Measurements from ENCODE around the gene RSPO1. TPM values are rescaled to one million over a fixed set of nuclear protein-coding genes. Genes with fewer than 3 reads are reported as not detected.

Gene RSPO1
- total RNA-seq, 1 experiment from 2014 or later: 0.18 TPM

DNA sequence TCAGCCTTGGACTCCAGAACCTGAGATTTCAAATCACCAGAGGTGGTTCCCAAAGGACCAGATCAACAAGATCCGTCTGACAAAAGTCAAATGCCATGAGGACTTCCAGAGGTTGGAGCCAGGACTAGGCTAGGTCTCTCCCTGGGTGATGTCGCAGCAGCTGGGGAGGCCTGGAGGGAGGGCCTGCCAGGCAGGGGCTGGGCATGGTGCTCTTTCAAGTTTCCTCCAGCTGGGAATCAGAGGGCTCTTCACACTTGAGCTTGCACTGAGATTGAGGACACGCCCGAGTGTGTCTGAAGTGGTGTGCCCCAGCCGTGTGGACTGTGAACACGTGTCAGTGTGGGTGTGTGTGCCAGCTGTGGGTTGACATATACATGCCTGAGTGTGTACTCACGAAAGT lies 21.3 kb upstream of the RSPO1 start:
- TF ChIP-seq, protein P1, sequence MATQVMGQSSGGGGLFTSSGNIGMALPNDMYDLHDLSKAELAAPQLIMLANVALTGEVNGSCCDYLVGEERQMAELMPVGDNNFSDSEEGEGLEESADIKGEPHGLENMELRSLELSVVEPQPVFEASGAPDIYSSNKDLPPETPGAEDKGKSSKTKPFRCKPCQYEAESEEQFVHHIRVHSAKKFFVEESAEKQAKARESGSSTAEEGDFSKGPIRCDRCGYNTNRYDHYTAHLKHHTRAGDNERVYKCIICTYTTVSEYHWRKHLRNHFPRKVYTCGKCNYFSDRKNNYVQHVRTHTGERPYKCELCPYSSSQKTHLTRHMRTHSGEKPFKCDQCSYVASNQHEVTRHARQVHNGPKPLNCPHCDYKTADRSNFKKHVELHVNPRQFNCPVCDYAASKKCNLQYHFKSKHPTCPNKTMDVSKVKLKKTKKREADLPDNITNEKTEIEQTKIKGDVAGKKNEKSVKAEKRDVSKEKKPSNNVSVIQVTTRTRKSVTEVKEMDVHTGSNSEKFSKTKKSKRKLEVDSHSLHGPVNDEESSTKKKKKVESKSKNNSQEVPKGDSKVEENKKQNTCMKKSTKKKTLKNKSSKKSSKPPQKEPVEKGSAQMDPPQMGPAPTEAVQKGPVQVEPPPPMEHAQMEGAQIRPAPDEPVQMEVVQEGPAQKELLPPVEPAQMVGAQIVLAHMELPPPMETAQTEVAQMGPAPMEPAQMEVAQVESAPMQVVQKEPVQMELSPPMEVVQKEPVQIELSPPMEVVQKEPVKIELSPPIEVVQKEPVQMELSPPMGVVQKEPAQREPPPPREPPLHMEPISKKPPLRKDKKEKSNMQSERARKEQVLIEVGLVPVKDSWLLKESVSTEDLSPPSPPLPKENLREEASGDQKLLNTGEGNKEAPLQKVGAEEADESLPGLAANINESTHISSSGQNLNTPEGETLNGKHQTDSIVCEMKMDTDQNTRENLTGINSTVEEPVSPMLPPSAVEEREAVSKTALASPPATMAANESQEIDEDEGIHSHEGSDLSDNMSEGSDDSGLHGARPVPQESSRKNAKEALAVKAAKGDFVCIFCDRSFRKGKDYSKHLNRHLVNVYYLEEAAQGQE (IDR thresholded peaks at IDR 0.05; ENCODE audit: insufficient read depth in 1 of 2, low read depth in 2 of 2, low read length in 1 of 2): no peak
- no peak for TF ChIP-seq POLR2AphosphoS5 (IDR thresholded peaks at IDR 0.05; ENCODE audit: low read depth, low read length)
- no peak for TF ChIP-seq CTCF (IDR thresholded peaks at IDR 0.05)
- TF ChIP-seq TCF7L2 (IDR thresholded peaks at IDR 0.05; ENCODE audit: low read depth, low read length): no peak
- TF ChIP-seq SIN3A (IDR thresholded peaks at IDR 0.05; ENCODE audit: borderline replicate concordance, insufficient read depth, low read depth, low read length): no peak
- in situ Hi-C loops (cut with HindIII; ENCODE audit: low pct_unique_long_range_greater_than_20kb, low sequenced_read_pairs) (no loop called here), intact Hi-C loops (cut with micrococcal nuclease; ENCODE audit: unreplicated experiment) (no loop called here)
- ATAC-seq: no peak
- Histone ChIP-seq H3K36me3 (ENCODE audit: control insufficient read depth, insufficient read depth, low read length) (no peaks in the 10 kb centered on the region), H3K27me3 (ENCODE audit: control insufficient read depth, insufficient read depth, low read length) (no peaks in the 10 kb centered on the region), H3K27ac (ENCODE audit: low read length) (no peak overlapping the region), H3K9me3 (ENCODE audit: control insufficient read depth, insufficient read depth, low read depth, low read length) (no peaks in the 10 kb centered on the region), H3K4me1 (ENCODE audit: control insufficient read depth, insufficient read depth, low read length) (no peaks in the 10 kb centered on the region), H3K4me3 (ENCODE audit: low read depth in 2 of 2, low read length in 2 of 2) (no peak overlapping the region)
- no TSS peak for BruUV-seq (replicated peaks)
- POLR2A ChIA-PET: no interaction called here
- CTCF ChIA-PET: interaction anchor here (1.0 kb wide), 1 partner anchor 54 kb away, joined by 3 read pairs; no protein-coding TSS in a partner anchor
- DNase-seq (ENCODE audit: low read depth, low spot score): no peak

DNA sequence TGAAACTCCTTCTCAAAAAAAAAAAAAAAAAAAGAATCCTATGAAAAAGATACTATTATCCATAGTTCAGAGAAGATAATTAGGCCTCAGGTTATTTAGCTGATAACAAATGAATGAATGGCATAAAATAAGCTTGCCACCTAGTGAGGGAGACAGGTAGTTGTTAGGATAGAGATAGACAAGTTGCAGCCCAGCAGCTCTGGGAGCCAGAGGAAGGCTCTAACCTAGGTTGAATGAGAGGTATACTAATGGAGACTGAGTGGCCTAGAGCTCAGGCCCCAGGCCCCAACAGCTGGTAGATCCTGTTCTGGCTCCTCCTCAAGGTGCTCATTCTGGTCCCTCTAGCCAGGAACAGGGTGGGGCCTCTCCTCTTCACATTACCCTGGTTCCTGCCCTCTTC lies 20.6 kb upstream of the RSPO1 start:
- in situ Hi-C loops (cut with HindIII; ENCODE audit: low pct_unique_long_range_greater_than_20kb, low sequenced_read_pairs) (no loop called here), intact Hi-C loops (cut with micrococcal nuclease; ENCODE audit: unreplicated experiment) (no loop called here)
- Histone ChIP-seq H3K4me1 (ENCODE audit: control insufficient read depth, insufficient read depth, low read length) (no peaks in the 10 kb centered on the region), H3K27ac (ENCODE audit: low read length) (no peak overlapping the region), H3K27me3 (ENCODE audit: control insufficient read depth, insufficient read depth, low read length) (no peaks in the 10 kb centered on the region), H3K4me3 (ENCODE audit: low read depth in 2 of 2, low read length in 2 of 2) (no peak overlapping the region), H3K9me3 (ENCODE audit: control insufficient read depth, insufficient read depth, low read depth, low read length) (no peaks in the 10 kb centered on the region), H3K36me3 (ENCODE audit: control insufficient read depth, insufficient read depth, low read length) (no peaks in the 10 kb centered on the region)
- peak; percentile 49; the same call in 1 of the 2 replicates for ATAC-seq
- BruUV-seq (replicated peaks): no TSS peak
- CTCF ChIA-PET: interaction anchor here (0.6 to 1.0 kb wide), 6 partner anchors 35 to 268 kb away, joined by 3 to 7 read pairs (median 5); no protein-coding TSS in a partner anchor
- no peak for TF ChIP-seq TCF7L2 (IDR thresholded peaks at IDR 0.05; ENCODE audit: low read depth, low read length)
- TF ChIP-seq, protein P1 (IDR thresholded peaks at IDR 0.05; ENCODE audit: insufficient read depth in 1 of 2, low read depth in 2 of 2, low read length in 1 of 2): no peak
- no peak for TF ChIP-seq SIN3A (IDR thresholded peaks at IDR 0.05; ENCODE audit: borderline replicate concordance, insufficient read depth, low read depth, low read length)
- TF ChIP-seq CTCF (IDR thresholded peaks at IDR 0.05): no peak
- TF ChIP-seq POLR2AphosphoS5 (IDR thresholded peaks at IDR 0.05; ENCODE audit: low read depth, low read length): no peak
- POLR2A ChIA-PET: interaction anchor here (0.7 kb wide), 1 partner anchor 296 kb away, joined by 8 read pairs; no protein-coding TSS in a partner anchor
- DNase-seq (ENCODE audit: low read depth, low spot score): no peak

Data from Panc1 (cell line).